Measurements from ENCODE around the gene YIPF5.

The YIPF5 gene

DNA sequence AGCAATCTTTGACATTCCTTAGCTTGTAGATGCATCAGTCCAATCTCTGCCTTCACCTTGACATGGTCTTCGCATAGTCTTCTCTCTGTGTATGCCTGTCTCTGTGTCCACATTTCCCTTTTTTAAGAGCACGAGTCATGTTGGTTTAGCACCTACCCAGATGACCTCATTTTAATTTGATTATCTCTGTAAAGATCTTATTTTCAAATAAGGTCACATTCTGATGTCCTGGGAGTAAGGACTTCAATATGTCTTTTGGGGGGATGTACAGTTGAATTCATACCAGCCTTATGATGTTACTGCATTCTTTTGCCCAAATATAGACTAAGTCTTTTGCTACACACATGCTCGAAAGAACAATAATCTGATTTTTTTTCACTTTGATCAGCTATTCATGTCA is 7.1 kb upstream of the YIPF5 start:
- no peak for DNase-seq

DNA sequence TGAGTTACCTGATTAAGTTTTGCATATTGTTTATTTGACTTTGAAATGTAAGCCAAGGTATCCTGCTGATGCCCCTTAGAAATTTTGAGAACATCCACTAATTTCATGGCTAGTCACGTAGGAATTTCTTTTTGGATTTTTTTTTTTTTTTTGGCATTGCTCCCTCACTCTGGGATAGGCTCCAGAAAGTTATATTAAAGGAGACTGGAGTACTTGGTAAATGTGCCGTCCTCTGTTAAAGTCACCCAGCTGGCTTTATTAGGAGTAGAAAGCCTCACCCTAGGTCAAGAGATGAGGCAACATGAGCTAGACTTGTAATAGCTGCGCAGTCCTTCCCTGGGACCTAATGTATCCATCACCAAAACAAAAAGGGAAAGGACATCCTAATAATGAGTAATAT is 3.3 kb upstream of the YIPF5 start:
- no peak for DNase-seq

DNA sequence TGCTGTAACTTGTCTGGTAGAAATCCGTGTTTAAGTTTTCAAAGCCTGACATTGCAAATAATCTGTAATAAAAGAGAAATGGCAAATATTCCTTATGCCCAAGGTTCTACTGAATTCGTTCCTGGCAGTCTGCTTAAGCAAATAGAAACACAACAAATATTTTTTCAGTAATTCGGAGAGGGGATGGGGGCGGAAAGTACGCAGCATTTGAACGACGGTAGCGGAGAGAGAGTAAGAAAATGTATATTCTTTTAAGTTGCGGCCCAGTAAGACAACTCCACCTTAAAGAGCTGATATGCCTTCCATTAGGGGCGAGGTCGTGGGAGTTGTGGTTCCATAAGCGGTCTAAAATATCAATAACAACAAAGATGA is 569 bp downstream of the YIPF5 start:
- DNase-seq, result no peak

DNA sequence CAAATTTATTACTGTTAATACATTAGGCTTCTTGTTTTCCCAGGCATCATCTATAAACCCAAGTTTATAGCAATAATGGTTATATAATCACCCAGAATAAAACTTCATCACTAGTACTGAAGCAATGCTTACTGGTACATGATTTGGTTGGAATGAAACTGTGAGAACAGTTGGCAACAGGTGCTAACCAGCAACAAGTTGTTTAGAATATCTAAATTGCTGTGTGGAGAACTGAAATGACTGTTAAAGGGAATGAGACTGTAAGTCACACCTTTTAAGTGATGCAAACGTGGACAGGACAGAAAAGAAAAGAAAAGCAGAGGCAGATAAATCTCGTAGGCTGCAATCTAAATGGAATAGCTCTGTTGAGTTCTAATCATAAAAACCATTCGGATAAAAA is 2.5 kb downstream of the YIPF5 start:
- DNase-seq, result no peak

DNA sequence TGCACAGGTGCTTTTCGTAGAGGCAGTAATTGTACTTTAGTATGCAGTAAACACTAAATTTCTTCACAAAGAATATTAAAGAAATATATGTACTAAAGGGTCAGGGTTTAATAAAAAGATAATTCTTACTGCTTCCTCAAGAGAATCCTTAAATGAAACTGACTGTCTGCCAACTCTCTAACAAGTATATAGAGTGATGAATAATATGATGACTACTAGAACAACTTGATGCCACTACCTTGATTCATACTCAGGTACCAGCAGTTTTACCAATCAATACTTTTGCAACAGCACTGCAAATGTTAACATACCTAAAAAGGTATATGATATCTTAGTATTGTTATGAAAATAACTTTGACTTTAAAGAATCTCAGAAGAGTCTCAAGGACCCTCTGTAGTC is 3.8 kb downstream of the YIPF5 start:
- no peak for DNase-seq

DNA sequence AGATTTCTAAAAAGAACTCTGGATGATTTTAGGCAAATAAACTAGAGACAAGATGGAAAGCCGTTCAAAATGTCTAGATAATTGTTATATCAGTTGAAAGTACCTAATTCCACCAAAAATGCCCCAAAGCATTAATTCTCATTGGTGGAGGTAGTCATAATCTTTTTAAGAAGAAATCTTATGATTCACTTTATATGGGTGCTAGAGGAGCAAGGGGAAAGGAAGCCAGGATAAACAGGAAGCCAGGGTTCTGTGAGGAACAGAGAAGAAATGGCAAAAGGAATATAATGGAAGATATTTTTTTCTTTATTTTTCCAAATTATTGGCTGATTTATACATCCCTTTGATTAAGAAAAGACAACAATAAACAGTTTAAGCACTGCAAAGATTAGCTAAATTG is 7.8 kb downstream of the YIPF5 start:
- DNase-seq, result no peak

DNA sequence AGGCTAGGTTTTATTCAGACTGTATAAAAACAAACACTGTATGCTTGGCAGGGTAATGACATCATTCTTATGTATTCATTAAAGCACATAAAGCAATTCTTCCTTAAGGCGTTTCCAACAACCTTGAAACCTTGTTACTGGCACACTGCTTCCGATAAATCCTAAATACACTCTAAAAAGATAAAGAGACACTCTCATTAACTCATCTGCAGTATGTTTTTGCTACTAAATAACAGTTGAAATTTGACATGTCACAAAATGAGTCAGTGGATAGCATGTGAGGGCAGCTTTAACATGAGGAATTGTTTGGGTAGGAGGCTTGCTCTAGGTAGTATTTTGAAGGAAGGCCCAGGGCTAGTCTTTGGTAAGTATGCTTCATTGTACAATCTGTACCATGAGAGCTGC is 13.7 kb downstream of the YIPF5 start:
- no peak for DNase-seq

DNA sequence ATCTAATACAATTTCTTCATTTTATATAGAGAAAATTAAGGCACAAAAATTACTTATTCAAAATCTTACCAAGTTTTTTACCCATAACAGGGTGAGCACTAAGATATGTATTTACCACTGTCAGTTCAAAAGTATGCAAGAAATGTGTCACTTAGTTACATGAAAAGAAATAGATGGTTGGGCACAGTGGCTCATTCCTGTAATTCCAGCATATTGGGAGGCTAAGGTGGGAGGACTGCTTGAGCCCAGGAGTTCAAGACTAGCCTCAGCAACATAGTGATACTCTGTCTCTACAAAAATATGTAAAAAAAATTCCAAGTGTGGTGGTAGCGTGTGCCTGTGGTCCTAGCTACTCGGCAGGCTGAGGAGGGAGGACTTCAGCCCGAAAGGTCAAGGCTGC is 19.4 kb downstream of the YIPF5 start:
- no peak for DNase-seq

DNA sequence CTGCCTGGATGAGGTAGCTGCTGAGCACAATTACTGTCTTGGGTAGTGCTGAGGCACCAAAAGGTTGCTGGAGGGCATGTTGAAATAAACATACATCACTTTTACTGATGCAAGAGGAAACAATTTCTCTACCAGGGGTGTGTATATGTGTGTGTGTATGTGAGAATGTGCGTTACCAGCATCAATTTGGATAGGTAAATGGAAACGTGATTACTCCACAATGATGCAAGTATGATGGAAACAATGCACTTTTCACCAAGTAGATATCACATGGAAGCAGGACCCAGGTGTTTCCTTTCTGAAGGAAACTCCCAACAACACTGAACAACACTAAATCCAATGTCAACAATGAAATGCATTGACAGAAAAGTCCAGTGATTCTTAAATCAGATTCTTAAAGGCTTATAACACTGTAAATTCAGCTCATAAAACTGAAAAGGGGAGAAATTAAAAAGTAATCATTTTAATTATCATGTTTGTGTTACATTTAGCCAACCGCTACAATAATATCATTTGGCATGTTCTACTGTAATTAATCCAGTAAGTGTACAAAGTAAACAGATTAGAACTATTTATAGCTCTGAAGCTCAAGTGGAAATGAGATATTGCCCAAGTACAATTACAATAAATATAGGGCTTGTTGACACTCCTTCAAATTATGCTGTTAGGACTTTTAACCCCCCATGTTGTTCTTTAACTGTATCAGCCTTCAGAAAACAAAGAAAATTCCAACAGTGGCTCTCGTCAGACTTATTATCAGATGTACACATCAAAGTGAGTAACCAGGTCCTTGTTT is 25.3 kb downstream of the YIPF5 start:
- no peak for DNase-seq

DNA sequence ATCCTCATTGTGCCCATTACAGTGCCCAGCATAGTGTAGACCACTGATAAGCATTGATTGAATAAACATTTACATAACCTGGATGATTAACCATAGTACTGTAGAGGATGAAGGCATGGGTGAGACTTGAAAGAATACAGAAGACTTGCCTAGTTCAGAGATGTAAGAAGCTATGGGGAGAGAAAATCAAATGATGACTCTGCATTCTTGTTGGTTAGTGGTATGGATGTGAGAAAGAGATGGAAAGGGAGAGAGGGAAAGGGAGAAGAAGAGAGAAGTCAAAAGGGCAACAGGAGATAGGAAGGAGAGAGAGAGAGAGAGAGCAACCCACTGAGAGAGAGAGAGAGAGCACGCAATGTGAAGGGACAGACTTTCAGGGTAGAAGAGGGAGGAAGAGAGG is 26.8 kb downstream of the YIPF5 start:
- no peak for DNase-seq

DNA sequence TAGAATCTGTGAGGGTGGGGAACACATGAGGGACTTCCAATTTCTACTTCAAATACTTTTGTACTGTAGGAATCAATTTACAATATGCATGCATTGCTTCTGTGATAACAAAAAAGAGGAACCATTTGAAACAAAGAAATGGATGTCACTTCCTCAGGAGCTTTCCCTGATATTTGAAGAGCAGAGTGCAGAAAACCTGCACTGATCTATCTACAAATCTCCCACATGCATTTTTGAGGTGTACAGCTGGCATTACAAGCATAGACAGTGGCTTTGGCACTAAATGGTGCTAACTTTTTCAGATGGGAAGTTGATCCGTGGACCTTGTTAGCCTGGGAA is 27.7 kb downstream of the YIPF5 start:
- DNase-seq, result no peak

DNA sequence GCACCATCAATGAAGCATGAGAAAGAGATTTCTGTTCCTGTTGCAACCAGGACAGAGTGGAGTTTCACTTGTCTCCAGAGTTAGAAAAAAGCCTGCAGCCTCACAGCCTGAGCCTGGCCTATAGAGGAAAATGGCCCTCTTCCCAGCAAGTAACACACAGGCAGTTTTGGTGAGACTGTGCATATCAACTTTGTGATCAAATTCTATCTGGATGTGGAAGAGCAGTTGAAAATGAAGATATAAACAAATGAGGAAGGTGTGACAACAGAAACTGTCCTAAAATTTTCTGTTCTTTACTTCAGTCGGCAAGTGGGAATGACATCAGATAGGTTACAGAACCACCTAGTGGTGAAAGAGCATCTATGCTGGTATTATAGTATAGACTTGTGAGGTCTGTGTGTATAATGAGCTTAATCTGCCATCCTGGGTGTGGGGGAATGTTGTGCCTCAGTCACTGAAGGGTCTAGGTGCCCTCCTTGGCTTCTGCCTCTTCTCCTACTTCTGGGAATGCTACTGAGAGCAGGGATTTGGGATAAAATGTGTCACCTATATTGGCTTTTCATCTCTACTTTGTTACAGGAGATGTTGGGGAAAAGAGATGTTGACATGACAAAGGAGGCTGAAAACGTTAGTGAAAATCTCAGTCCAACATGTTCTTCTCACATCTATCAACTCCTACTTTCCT is 28.2 kb downstream of the YIPF5 start:
- no peak for DNase-seq

DNA sequence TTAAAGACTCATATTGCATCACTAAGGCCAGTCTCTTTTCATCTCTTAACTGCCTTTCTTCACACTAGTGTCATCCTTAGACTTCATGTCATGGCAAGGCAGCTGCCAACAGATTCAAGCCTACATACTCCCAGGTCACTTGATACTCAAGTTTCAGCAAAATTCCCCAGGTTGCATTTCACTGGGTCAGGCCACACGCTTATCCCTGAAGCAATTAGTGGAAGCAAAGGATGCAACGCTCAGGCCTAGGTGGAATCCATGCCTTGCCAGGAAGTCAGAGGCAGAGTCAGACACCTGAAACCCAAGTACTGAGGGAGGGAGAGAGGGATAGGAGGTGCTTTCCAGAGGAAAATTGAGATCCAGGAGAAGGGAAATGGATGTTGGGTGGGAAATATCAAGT is 28.9 kb downstream of the YIPF5 start:
- DNase-seq, result no peak

DNA sequence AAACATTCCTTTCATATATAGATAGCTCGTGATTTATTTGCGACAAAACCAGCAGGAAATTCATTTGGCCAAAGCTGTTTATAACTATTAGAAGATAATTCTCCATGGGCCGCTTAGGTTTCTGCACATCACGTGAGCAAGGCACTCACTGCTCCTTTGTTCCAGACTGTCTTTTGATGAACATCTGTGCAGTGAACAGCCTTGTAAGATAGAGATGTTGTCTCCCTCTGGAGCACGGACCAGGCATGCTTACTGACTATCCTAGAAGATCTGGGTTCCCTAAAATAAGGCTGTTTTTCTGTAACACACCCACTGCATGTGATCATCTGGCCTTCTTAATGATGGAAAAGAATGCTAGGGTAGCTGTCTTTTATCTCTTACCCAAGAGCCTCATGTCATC is 30.9 kb downstream of the YIPF5 start:
- DNase-seq, result no peak

DNA sequence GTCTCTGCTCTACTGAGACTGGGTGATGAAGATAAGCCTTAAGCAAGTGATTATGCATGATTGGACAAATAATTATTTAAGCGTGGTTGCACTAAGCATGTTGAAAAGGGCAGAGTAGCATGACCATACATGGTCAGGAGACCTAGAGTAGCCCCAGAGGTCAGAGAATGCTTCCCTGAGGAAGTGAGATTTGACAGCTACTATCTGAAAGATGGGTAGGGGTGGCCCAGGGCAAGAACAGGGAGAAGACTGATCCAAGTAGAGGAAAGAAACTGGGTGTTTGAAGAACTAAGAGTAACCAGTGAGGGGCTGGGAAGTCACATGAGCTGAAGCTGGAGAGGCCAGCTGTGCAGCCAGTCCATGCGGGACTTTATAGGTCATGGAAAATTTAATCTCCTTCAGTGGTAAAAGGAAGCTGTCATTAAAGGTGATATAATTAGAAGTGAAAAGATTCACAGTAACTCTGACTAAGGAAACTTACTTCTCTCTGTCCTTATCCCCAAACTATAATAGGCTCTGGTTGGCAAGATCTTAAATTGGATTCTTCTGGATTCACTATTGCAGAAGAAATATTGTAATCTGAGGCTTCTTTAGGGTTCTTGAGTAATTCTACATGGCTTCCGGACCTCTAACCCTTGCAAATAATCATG is 35.2 kb downstream of the YIPF5 start:
- no peak for DNase-seq

DNA sequence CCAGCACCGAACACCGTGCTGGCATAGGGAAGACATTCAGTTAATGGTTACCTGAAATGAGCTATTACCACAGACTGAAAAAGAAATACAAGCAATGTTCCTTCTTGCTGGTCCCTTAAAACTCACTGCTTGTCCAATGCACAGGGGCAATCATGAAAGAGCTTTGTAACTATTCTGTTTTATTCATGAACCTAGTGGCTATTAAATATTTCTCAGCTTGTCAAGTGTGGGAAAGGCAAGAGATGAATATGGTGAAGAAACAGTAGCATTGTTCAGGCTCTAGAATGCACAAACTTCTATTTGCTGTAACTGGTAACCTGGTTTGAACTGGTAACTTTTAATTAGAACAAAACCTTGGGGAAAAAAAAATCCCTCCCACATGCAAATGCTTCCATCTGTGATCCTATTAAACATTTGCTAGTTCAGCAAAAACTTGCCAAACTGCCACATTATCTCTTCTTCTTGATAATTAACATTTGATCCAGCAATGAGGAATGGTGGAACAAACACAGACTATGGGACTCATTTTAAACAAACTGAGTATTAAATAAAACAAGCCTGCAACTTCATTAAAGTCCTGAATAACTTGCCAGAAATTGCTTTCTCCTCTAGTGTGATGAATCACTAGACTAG is 36.1 kb downstream of the YIPF5 start:
- no peak for DNase-seq

DNA sequence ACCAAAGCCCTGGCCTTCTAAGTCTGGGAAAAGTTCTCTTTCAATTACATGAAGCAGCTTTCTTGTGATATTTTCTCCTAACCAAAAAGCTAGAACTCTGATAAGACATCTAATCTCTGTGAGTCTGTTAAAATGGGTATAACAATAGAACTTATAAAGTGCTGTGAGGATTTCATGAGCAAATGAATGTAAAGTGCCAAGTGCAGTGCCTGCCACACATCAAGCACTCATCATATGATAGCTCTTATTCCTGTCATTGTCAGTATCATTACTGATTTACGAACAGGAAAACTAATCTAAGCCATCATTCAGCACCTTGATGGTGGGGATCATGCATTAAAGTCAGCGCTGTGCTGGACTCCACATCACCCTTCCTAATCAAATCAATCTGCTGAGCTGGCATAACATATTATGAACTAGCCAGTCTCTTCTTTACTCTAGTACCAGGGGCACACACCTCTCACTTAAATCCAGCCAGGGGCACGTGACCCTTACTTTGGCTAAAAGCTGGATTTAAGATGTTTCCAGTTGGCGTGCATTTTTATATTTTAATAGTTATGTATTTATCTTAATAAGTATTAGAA is 37.3 kb downstream of the YIPF5 start:
- no peak for DNase-seq

DNA sequence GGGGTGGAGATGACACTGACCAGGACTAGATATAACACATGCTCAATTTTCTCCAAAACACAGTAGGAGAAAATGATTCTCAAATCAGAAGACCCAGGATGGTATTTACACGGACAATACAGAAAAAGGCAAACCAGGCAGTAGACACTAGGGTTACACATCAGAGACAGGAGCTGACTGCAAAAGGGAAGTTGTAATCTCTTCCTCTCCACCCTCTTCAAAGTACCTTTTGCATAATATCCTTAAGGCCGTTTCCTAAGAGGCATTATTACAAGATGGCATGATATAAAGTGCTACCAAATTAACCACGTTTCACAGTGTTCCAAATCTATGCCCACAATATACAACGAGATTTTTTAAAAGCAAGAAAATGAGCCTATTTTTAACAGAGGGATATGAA is 39.2 kb downstream of the YIPF5 start:
- no peak for DNase-seq

DNA sequence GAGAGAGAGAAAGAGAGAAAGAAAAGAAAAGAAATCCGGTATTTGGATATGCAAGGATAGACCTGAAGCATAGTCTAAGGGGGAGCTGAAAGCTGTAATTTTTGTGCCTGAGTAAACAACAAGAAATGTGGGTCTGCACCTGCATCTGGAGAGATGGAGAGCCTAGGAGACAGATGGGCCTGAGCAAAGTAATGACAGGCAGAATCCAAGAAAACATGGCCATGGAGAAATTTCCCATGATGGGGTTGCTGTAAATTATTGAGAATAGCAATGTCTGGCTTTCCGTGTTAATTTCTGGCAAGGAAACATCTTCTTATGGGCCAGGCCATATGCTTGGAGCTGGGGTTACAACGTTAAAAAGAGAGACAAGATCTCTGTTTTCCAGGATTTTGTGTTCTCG is 40.2 kb downstream of the YIPF5 start:
- DNase-seq, result no peak

DNA sequence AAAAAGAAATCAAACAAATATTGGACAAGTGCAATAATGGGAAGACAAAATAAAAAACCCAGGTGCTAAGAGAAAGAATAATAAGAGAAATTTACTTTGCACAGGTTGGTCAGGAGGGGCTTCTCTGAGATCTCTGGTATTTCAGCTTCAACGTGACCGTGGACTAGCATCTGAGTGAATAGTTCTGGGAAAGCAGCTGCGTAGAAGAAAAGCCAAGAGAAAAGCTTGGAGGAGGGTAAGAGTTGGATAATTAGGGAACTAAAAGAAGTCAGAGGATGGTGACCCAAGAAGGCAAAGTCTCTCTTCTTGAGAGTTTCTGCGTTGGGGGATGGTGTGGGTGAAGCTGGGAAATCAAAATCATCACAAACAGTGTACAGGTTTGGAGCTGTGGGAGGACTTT is 41.6 kb downstream of the YIPF5 start:
- DNase-seq, result no peak

DNA sequence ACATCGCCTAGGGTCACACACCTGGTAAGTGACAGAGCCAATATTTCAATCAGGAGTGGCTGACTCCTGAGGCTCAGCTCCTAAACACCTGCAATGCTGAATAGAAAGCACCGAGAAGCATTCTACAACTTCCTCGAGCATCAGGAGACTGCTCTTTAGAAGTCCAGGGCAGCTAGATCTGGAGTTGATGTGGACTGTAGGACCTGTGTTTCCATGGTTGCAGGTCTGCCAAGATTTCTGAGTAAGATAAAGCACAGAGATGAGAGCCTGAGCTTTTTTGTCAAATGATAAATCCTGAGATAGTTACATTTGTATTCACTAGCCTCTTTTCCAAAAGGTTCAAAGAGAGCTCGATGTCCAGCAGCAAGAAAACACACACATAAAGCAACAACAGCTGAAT is 43.8 kb downstream of the YIPF5 start:
- DNase-seq, result no peak

DNA sequence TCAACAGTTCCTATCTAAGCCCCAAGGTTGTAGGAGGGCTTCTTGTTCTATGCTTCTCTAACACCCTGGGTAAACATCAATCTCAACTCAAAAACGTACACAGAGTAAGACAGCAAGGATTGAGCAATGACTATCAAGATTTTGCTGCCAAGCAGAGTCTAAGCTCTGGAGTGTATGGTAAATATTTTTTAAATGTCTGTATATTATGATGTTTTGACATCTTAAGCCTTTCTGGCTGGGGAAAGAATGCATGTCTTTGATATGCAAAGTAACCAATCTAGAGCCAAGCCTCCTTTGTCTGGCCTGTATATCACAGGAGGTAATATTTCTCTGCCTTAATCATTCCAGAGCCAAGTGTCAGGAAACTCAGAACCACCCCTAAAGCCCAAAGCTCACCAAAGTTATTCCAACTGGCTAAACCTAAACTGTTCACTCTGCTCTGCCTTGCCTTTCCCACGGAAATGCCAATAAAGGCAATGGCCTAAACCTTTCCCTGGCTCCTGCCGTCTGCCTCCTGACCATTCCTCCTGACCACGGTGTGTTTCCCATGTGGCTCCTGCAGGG is 45.2 kb downstream of the YIPF5 start:
- no peak for DNase-seq

DNA sequence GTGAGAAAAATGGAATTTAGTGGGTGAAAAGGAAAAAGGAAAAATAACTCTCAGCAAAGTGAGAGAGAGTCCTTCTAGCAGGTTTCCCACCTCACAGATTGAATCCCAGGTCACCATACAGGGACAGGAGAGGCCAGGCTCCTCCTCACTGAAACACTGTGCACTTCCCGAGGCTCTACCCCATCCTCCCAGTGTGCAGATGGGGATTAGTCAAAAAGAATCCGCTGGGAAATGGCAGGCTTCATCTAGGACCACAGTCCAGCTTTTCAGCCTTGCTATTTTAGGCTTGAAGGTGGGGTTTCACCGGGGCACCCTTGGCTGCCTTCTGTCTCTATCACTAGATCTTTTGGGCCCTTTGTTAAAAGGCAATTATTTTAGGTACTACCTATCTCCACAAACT is 47.8 kb downstream of the YIPF5 start:
- no peak for DNase-seq
